Airway epithelial cell (primary cell): ENCODE data around the gene ACADM. TPM values are rescaled to one million over a fixed set of nuclear protein-coding genes. Genes with fewer than 3 reads are reported as not detected.

ENCODE experiments used
- total RNA-seq: library from RNA; depleted of rRNA; stranded (reverse); fragments of >200 nt; gene quantifications from 2 replicates; pipeline ENCODE4 v1.2.3, GENCODE V29; 2015

ACADM gene
- total RNA-seq, result 28.6 and 30.0 TPM in 2 replicates

GRCh38 chr1:75724472-75725022, at the start of gene ACADM:
ACADM (plus strand) TSS chr1:75724709; CDS start chr1:75724788, 79 bp downstream.

DNA sequence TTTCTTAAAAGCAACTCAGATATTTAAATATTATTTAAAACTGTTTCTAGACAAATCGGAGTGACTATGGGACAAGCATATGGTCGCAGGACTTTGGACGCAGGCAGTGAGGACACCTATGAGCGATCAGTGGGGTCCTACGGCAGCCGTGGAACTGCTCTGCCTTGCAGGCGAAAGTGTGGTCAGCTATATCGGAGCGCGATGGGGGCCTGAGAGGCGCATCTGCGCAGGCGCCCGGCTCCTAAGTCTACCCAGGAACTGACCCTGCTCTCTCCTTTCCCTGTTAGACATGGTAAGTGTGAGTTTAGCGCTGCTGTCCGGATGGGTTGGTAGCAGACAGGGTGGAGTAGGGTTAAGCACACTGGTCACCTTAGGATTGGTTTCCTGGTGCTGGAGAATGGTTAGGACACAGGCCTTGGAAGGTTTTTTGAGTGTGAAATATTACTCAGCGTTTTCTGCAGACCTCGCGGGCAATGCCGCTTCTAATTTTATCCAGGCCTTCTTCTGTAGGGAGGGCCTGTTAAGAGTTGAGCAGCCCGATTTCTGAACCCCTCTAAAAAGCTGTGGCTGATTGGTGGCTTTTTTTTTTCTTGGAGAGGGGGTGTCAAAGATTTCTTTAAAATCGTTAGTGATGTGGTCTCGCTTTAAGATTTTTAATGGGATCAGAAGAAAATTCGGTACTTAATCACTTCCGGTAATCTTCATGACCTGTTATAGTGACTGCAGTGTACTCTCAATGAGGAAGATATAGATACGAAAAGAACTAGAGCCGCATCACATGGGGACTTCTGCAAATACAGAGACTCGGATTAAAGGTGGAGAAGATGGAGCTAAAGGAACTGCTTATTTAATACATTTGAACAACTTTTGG, 61.7 kb downstream of the ACADM start, which contains the start of gene RABGGTB:
RABGGTB (plus strand) TSS at position 274 of the 871 bp plus-strand sequence; CDS start at position 290, 16 bp downstream.

DNA sequence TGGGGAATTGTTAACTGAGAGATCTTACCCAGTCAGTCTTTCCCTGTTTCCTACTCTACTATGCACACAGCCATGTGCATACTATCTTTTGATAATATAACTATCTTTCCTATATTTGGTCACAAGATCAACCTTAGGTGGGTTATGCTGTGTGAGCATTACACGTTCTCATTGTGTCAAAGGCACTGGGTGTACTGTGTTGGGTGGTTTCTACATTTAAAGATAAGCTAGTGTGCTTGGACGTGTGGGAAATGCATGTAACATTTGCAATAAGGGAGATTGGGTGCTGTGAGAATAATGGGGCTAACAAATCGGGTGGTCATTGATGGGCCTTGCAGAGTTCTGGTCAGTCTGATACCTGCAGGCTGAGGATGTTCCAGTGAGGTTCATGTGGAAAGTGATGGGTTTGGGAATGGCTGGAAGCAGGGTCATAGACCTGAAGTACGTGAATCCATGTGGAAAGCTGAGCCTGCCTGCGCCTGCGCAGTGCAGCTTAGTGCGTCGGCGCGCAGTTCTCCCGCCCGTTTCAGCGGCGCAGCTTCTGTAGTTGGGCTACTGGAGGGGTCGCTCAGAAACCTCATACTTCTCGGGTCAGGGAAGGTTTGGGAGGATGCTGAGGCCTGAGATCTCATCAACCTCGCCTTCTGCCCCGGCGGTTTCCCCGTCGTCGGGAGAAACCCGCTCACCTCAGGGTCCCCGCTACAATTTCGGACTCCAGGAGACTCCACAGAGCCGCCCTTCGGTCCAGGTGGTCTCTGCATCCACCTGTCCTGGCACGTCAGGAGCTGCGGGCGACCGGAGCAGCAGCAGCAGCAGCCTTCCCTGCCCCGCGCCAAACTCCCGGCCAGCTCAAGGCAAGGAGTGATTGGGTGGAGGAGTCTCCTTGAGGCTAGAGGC, 72.1 kb downstream of the ACADM start, which contains the start of gene MSH4:
MSH4 (plus strand) TSS at position 507 of the 897 bp plus-strand sequence; CDS start at position 611, 104 bp downstream.

Other genes starting within 250 kb of the ACADM start
- gene SLC44A5, start 113.6 kb upstream of the ACADM start, total RNA-seq, result 0.07 TPM in 1 of 2 replicates, not detected in the other
- gene RABGGTB, start 61.5 kb downstream of the ACADM start, total RNA-seq, result 77.8 and 79.1 TPM in 2 replicates
- gene MSH4, start 72.2 kb downstream of the ACADM start, total RNA-seq, result not detected in 2 replicates
- gene ASB17, start 207.7 kb downstream of the ACADM start, total RNA-seq, result not detected in 2 replicates